HG03025 (cell line): ENCODE results near the gene ARHGAP11A.

Source experiments
- ATAC-seq: cut with Tn5 transposase; IDR thresholded peaks from one replicate; pipeline ENCODE4 v1.9.1; 2021; ENCODE audit warnings: mild to moderate bottlenecking, moderate library complexity; ENCODE audit not compliant: unreplicated experiment, low FRiP score

The ARHGAP11A gene

GRCh38 chr15:32683906-32684584, 68.7 kb downstream of the ARHGAP11A start:
- no peak for ATAC-seq

GRCh38 chr15:32685576-32685975, 70.3 kb downstream of the ARHGAP11A start:
- no peak for ATAC-seq

DNA sequence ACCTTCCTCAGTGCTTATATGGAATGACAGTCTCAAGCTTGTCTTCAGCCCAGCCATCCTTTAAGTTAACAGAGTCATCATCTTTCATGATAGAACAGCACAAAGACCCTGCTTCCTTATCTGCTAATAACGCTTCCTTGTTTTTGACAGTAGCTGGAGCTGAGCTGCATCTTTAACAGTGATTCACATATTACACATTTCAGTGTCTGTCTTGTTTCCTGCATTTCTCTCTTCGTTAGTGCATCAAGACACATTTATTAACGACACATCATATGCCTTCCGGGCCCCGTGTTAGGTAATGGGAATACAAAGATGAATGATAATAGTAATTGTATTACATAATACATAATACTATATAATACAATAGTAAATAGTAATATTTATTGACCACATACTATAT, 72.3 kb downstream of the ARHGAP11A start:
- no peak for ATAC-seq

DNA sequence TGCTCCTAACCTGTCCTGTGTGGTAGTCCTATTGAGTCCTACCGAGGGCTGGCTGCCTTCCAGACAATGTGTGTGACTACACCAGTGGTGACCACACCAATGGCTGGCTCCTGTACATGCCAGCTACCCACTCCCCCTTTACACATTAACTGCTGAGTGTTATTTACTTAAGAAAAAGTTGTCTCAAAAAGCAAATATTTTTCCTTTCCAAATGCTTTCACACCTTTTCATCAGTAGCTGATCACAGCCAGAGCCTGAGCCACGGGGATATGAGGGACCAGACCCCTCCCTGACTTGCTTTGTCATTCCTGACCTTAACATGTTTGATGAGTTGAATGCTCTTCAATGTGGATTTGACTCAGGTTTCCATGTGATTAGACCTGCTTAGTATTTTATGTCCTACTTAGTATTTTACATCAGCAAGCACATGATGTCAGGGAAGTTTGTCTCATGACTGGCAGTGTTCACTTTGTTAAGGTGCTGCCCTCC, 72.9 kb downstream of the ARHGAP11A start:
- no peak for ATAC-seq
